T-cell (primary cell): Measurements from ENCODE around the gene IGFBP2. TPM values are rescaled to one million over a fixed set of nuclear protein-coding genes. Genes with fewer than 3 reads are reported as not detected.

Experiments used
- ATAC-seq, 4 experiments: fragments of 200-7000 bp in 3 of 4; fragments of 150-1000 bp in 1 of 4; cut with Tn5 transposase; replicated peaks in 1 of 4; 1 replicate in 3 of 4; 2 replicates in 1 of 4; pipeline ENCODE4 v1.10.0; 2021; ENCODE audit warnings: moderate library complexity in 3 of 4, mild to moderate bottlenecking in 2 of 4, moderate number of reproducible peaks in 1 of 4
- CTCF ChIA-PET, 2 donors: fragments of 300-600 bp; sonication (Branson Sonifier 250); formaldehyde crosslinking; loops; one replicate each; lab custom pipeline; 2022; ENCODE audit warnings: antibody characterized with exemption in 2 of 2; lab: Charles Lee
- POLR2A ChIA-PET, 2 donors: fragments of 300-600 bp; sonication (Branson Sonifier 250); formaldehyde crosslinking; loops; one replicate each; lab custom pipeline; 2022; ENCODE audit warnings: antibody characterized with exemption in 2 of 2; lab: Charles Lee
- DNase-seq, 35 experiments: peaks; one replicate each; pipeline versions ENCODE4 v3.0.0 to v3.0.0-alpha.2; 2013 to 2023
- H3K27ac ChIP-seq: one replicate; pipeline ENCODE4 v1.5.1; 2013; ENCODE audit warnings: low read length
- H3K27me3 ChIP-seq, 2 experiments: replicated peaks in 1 of 2; 1 replicate in 1 of 2; 2 replicates in 1 of 2; pipeline versions ENCODE4 v1.6.1 to v1.7.0; 2013; ENCODE audit warnings: low read length in 1 of 2, mixed read lengths in 1 of 2; ENCODE audit not compliant: control insufficient read depth in 2 of 2, insufficient read depth in 2 of 2; ENCODE audit errors: extremely low read depth in 1 of 2
- H3K36me3 ChIP-seq, 2 donors: 1 replicate in 1 of 2; 2 replicates in 1 of 2; pipeline versions ENCODE4 v1.6.1 to v1.7.0; 2013; ENCODE audit warnings: low read length in 1 of 2; ENCODE audit not compliant: control insufficient read depth in 2 of 2, insufficient read depth in 1 of 2; ENCODE audit errors: extremely low read depth in 1 of 2
- H3K4me1 ChIP-seq, 2 experiments: 1 replicate in 1 of 2; 2 replicates in 1 of 2; pipeline versions ENCODE4 v1.6.1 to v1.7.0; 2013; ENCODE audit warnings: low read length in 2 of 2, mixed read lengths in 1 of 2; ENCODE audit not compliant: insufficient read depth in 2 of 2, control insufficient read depth in 1 of 2; ENCODE audit errors: extremely low read depth in 1 of 2
- H3K4me3 ChIP-seq, 2 donors: 1 replicate in 1 of 2; 2 replicates in 1 of 2; pipeline versions ENCODE4 v1.5.1 to v1.7.0; 2013; ENCODE audit warnings: mild to moderate bottlenecking in 2 of 2, low read length in 1 of 2, moderate library complexity in 1 of 2; ENCODE audit not compliant: control insufficient read depth in 1 of 2; ENCODE audit errors: extremely low read depth in 1 of 2
- H3K9me3 ChIP-seq: 2 replicates; pipeline ENCODE4 v1.7.0; 2013
- H3K27ac Mint-ChIP-seq, 2 donors: one replicate each; pipeline ENCODE4 v1.8.0; 2020 to 2021; ENCODE audit warnings: mild to moderate bottlenecking in 2 of 2, mixed read lengths in 2 of 2
- H3K27me3 Mint-ChIP-seq, 2 donors: one replicate each; pipeline ENCODE4 v1.8.0; 2021 to 2022; ENCODE audit warnings: mixed read lengths in 2 of 2
- H3K36me3 Mint-ChIP-seq: one replicate; pipeline ENCODE4 v1.8.0; 2021; ENCODE audit warnings: mixed read lengths
- H3K4me1 Mint-ChIP-seq, 3 donors: one replicate each; pipeline ENCODE4 v1.8.0; 2020 to 2022; ENCODE audit warnings: mixed read lengths in 3 of 3, mild to moderate bottlenecking in 1 of 3
- H3K4me3 Mint-ChIP-seq, 3 donors: one replicate each; pipeline ENCODE4 v1.8.0; 2020 to 2022; ENCODE audit warnings: mild to moderate bottlenecking in 3 of 3, mixed read lengths in 3 of 3, moderate library complexity in 3 of 3
- H3K9me3 Mint-ChIP-seq, 3 donors: one replicate each; pipeline ENCODE4 v1.8.0; 2020 to 2022; ENCODE audit warnings: mixed read lengths in 3 of 3
- WGBS: methylation state at CpG from one replicate; pipeline ENCODE4 v1.1.5; 2013; ENCODE audit warnings: missing lambda C conversion rate; ENCODE audit not compliant: insufficient coverage; 5-methylcytosine and 5-hydroxymethylcytosine counted together
- total RNA-seq, 35 experiments: library from RNA in 6 of 35; stranded (reverse) in 6 of 35; fragments of 120-200 nt in 1 of 35; gene quantifications; one replicate each; pipeline versions ENCODE4 v1.2.1 to v1.2.4 and lab custom pipeline; 2013 to 2026

The IGFBP2 gene
- total RNA-seq, 5 donors from 2014 or later (not counting 1 experiment from before 2014, with no cell fraction given): 0.46 to 2.1 (median 1.8) TPM; not detected in 2

- H3K9me3 ChIP-seq: no peaks in the 10 kb centered on the region
- Mint-ChIP-seq H3K4me1 (peaks cover 5% of the 10 kb centered on the region in 3 donors), H3K27ac (no peak overlapping the region), H3K4me3 (no peak overlapping the region), H3K27me3 (peaks cover 4 to 24% of the 10 kb centered on the region in 2 donors), H3K36me3 (no peaks in the 10 kb centered on the region), H3K9me3 (no peaks in the 10 kb centered on the region)
- WGBS: 80% methylated on average over 6 of the region's 12 CpGs
- H3K27me3 ChIP-seq: peaks cover 0 to 15% of the 10 kb centered on the region in 2 experiments
- ChIA-PET CTCF (no interaction called here), POLR2A (no interaction called here)
- no peak overlapping the region for H3K27ac ChIP-seq
- no peak for DNase-seq
- H3K36me3 ChIP-seq: no peaks in the 10 kb centered on the region
- no peak overlapping the region for H3K4me3 ChIP-seq
- H3K4me1 ChIP-seq: peaks cover 4 to 7% of the 10 kb centered on the region in 2 experiments
- ATAC-seq: no peak
Measured at GRCh38 chr2:216601632-216602409, 31.4 kb upstream of the IGFBP2 start.

GRCh38 chr2:216603010-216603883 is 30.0 kb upstream of the IGFBP2 start:
- H3K4me3 Mint-ChIP-seq: no peak overlapping the region
- ATAC-seq (no peak), DNase-seq (no peak)
- peaks cover 4 to 38% of the 10 kb centered on the region in 2 donors for H3K27me3 Mint-ChIP-seq
- Histone ChIP-seq H3K27me3 (peaks cover 0 to 20% of the 10 kb centered on the region in 2 experiments), H3K27ac (no peak overlapping the region), H3K4me1 (peaks cover 11 to 15% of the 10 kb centered on the region in 2 experiments), H3K4me3 (no peak overlapping the region), H3K9me3 (no peaks in the 10 kb centered on the region), H3K36me3 (no peaks in the 10 kb centered on the region)
- H3K4me1 Mint-ChIP-seq: peaks cover 9 to 10% (median 9%) of the 10 kb centered on the region in 3 donors
- CTCF ChIA-PET: interaction anchor here in 1 of 2 donors (0.5 to 0.7 kb wide), 3 partner anchors 33 to 271 kb away, joined by 3 to 10 read pairs (median 4); no protein-coding TSS in a partner anchor
- H3K27ac Mint-ChIP-seq: no peak overlapping the region
- no peaks in the 10 kb centered on the region for H3K9me3 Mint-ChIP-seq
- WGBS: 57% methylated on average over 2 of the region's 9 CpGs
- POLR2A ChIA-PET: no interaction called here
- H3K36me3 Mint-ChIP-seq: no peaks in the 10 kb centered on the region

GRCh38 chr2:216603884-216604245 is 29.4 kb upstream of the IGFBP2 start:
- peaks cover 9 to 10% (median 9%) of the 10 kb centered on the region in 3 donors for H3K4me1 Mint-ChIP-seq
- no peaks in the 10 kb centered on the region for H3K9me3 ChIP-seq
- no peak overlapping the region for H3K4me3 Mint-ChIP-seq
- H3K4me3 ChIP-seq: no peak overlapping the region
- ChIA-PET CTCF (no interaction called here), POLR2A (no interaction called here)
- no peak overlapping the region for H3K27ac Mint-ChIP-seq
- no peak overlapping the region for H3K27ac ChIP-seq
- no peaks in the 10 kb centered on the region for H3K9me3 Mint-ChIP-seq
- WGBS: no CpG with 5 or more reads among the region's 3 CpGs
- ATAC-seq (no peak), DNase-seq (no peak)
- H3K36me3 Mint-ChIP-seq: no peaks in the 10 kb centered on the region
- no peaks in the 10 kb centered on the region for H3K36me3 ChIP-seq
- H3K4me1 ChIP-seq: peaks cover 11 to 15% of the 10 kb centered on the region in 2 experiments
- peaks cover 4 to 33% of the 10 kb centered on the region in 2 donors for H3K27me3 Mint-ChIP-seq
- peaks cover 0 to 19% of the 10 kb centered on the region in 2 experiments for H3K27me3 ChIP-seq

- DNase-seq (no peak), ATAC-seq (no peak)
- H3K9me3 Mint-ChIP-seq: no peaks in the 10 kb centered on the region
- ChIA-PET CTCF (no interaction called here), POLR2A (no interaction called here)
- H3K4me1 ChIP-seq: peaks cover 11 to 15% of the 10 kb centered on the region in 2 experiments
- H3K27ac Mint-ChIP-seq: no peak overlapping the region
- no peaks in the 10 kb centered on the region for H3K36me3 ChIP-seq
- no peak overlapping the region for H3K4me3 ChIP-seq
- no peaks in the 10 kb centered on the region for H3K36me3 Mint-ChIP-seq
- no peaks in the 10 kb centered on the region for H3K9me3 ChIP-seq
- no peak overlapping the region for H3K27ac ChIP-seq
- peaks cover 9 to 10% (median 9%) of the 10 kb centered on the region in 3 donors for H3K4me1 Mint-ChIP-seq
- peaks cover 0 to 19% of the 10 kb centered on the region in 2 experiments for H3K27me3 ChIP-seq
- no peak overlapping the region for H3K4me3 Mint-ChIP-seq
- H3K27me3 Mint-ChIP-seq: peaks cover 4 to 32% of the 10 kb centered on the region in 2 donors
Measured at GRCh38 chr2:216604458-216604857, 28.8 kb upstream of the IGFBP2 start.

- POLR2A ChIA-PET: interaction anchor here in 1 of 2 donors (0.5 kb wide), 1 partner anchor 56 kb away, joined by 13 read pairs; no protein-coding TSS in a partner anchor
- ATAC-seq: peak; percentile 81 to 96 (median 90)
- CTCF ChIA-PET: interaction anchor here in 1 of 2 donors (1.0 kb wide), 1 partner anchor 11 kb away, joined by 4 read pairs; no protein-coding TSS in a partner anchor
- Histone ChIP-seq H3K36me3 (no peaks in the 10 kb centered on the region), H3K4me1 (peaks cover 11 to 15% of the 10 kb centered on the region in 2 experiments), H3K9me3 (no peaks in the 10 kb centered on the region), H3K27me3 (peaks cover 0 to 19% of the 10 kb centered on the region in 2 experiments), H3K27ac (no peak overlapping the region), H3K4me3 (peak overlapping the region; percentile 22 to 42)
- WGBS: 25% methylated on average over 17 of the region's 20 CpGs
- Mint-ChIP-seq H3K27ac (no peak overlapping the region), H3K36me3 (no peaks in the 10 kb centered on the region), H3K9me3 (no peaks in the 10 kb centered on the region), H3K27me3 (peaks cover 4 to 28% of the 10 kb centered on the region in 2 donors), H3K4me3 (peak overlapping the region; percentile 18 to 71 (median 45)), H3K4me1 (peaks cover 9 to 10% (median 9%) of the 10 kb centered on the region in 3 donors)
- peak; percentile 1 to 58 (median 27) for DNase-seq
Measured at GRCh38 chr2:216606551-216607276, 26.5 kb upstream of the IGFBP2 start.

GRCh38 chr2:216607277-216607560 is 26.0 kb upstream of the IGFBP2 start:
- Histone ChIP-seq H3K27me3 (peaks cover 0 to 19% of the 10 kb centered on the region in 2 experiments), H3K36me3 (no peaks in the 10 kb centered on the region), H3K4me3 (peak overlapping the region in 1 of 2 donors; percentile 42), H3K9me3 (no peaks in the 10 kb centered on the region), H3K27ac (no peak overlapping the region), H3K4me1 (peaks cover 11 to 15% of the 10 kb centered on the region in 2 experiments)
- H3K4me1 Mint-ChIP-seq: peaks cover 9 to 10% (median 9%) of the 10 kb centered on the region in 3 donors
- DNase-seq (no peak), ATAC-seq (no peak)
- no peaks in the 10 kb centered on the region for H3K36me3 Mint-ChIP-seq
- POLR2A ChIA-PET: no interaction called here
- 73% methylated on average over 10 of the region's 10 CpGs for WGBS
- peak overlapping the region in 1 of 3 donors; percentile 71 for H3K4me3 Mint-ChIP-seq
- H3K9me3 Mint-ChIP-seq: no peaks in the 10 kb centered on the region
- CTCF ChIA-PET: interaction anchor here in 1 of 2 donors (1.0 kb wide), 1 partner anchor 10 kb away, joined by 4 read pairs; no protein-coding TSS in a partner anchor
- no peak overlapping the region for H3K27ac Mint-ChIP-seq
- peaks cover 4 to 28% of the 10 kb centered on the region in 2 donors for H3K27me3 Mint-ChIP-seq
